ENCODE measurements around the gene TNFAIP6.

TNFAIP6 gene

DNA sequence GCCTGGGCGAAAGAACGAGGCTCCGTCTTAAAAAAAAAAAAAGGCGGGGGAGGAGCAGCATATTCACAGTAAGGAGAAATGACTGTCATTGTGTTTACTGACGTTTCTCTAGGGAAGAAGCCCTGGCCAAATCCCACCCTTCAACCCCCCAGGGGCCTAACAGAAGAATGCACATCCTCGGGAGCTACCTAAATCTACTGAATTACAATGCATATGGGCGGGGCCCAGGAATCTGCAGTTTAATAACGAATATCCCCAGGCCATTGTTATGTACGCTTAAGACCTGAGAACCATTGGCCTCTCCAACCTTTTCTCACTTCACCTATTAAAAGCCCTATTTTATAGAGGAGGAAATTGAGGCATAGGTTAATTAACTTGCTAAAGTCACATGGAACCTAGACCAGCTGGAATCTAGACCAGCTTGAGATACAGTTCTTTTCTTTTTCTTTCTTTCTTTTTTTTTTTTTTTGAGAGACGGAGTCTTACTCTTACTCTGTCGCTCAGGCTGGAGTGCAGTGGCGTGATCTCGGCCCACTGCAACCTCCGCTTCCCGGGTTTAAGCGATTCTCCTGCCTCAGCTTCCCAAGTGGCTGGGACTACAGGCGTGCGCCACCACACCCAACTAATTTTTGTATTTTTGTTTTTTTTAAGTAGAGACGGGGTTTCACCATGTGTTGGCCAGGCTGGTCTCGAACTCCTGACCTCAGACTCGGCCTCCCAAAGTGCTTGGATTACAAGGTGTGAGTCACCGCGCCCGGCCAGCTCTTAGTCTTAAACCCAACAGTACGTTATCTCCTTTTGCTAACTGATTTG, 51.6 kb downstream of the TNFAIP6 start:
- no peak for TF ChIP-seq CTCF (IDR thresholded peaks at IDR 0.05; ENCODE audit: insufficient read depth, low read length)
- no peak for TF ChIP-seq GABPA (IDR thresholded peaks at IDR 0.05; ENCODE audit: low read depth)
- TF ChIP-seq, protein P1, sequence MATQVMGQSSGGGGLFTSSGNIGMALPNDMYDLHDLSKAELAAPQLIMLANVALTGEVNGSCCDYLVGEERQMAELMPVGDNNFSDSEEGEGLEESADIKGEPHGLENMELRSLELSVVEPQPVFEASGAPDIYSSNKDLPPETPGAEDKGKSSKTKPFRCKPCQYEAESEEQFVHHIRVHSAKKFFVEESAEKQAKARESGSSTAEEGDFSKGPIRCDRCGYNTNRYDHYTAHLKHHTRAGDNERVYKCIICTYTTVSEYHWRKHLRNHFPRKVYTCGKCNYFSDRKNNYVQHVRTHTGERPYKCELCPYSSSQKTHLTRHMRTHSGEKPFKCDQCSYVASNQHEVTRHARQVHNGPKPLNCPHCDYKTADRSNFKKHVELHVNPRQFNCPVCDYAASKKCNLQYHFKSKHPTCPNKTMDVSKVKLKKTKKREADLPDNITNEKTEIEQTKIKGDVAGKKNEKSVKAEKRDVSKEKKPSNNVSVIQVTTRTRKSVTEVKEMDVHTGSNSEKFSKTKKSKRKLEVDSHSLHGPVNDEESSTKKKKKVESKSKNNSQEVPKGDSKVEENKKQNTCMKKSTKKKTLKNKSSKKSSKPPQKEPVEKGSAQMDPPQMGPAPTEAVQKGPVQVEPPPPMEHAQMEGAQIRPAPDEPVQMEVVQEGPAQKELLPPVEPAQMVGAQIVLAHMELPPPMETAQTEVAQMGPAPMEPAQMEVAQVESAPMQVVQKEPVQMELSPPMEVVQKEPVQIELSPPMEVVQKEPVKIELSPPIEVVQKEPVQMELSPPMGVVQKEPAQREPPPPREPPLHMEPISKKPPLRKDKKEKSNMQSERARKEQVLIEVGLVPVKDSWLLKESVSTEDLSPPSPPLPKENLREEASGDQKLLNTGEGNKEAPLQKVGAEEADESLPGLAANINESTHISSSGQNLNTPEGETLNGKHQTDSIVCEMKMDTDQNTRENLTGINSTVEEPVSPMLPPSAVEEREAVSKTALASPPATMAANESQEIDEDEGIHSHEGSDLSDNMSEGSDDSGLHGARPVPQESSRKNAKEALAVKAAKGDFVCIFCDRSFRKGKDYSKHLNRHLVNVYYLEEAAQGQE (IDR thresholded peaks at IDR 0.05; ENCODE audit: insufficient replicate concordance, low read depth) = no peak
- no peak for TF ChIP-seq SPI1 (IDR thresholded peaks at IDR 0.05; ENCODE audit: borderline replicate concordance, low read depth)
- no peak for TF ChIP-seq POLR2AphosphoS5 (IDR thresholded peaks at IDR 0.05; ENCODE audit: low read depth)
- H3K27me3 ChIP-seq (ENCODE audit: insufficient read depth, poor library complexity, severe bottlenecking) = no peaks in the 10 kb centered on the region
- peak overlapping the region; percentile 95 for H3K4me3 ChIP-seq (replicated peaks; ENCODE audit: insufficient read depth, low read length)
- peak overlapping the region; percentile 96 for H3K27ac ChIP-seq (replicated peaks)
- no peak for DNase-seq (ENCODE audit: low read depth in 1 of 2, low spot score in 1 of 2)

GRCh38 chr2:151409601-151410484, 52.5 kb downstream of the TNFAIP6 start, which contains the start of gene RIF1:
TSS of gene RIF1 (plus strand) at chr2:151409902. CDS start at chr2:151410424, 522 bp downstream.
- TF ChIP-seq SPI1 (IDR thresholded peaks at IDR 0.05; ENCODE audit: borderline replicate concordance, low read depth) = no peak
- TF ChIP-seq POLR2AphosphoS5 (IDR thresholded peaks at IDR 0.05; ENCODE audit: low read depth) = peak; percentile 74; the same call in 1 of the 2 replicates
- TF ChIP-seq, protein P1 (IDR thresholded peaks at IDR 0.05; ENCODE audit: insufficient replicate concordance, low read depth) = no peak
- TF ChIP-seq CTCF (IDR thresholded peaks at IDR 0.05; ENCODE audit: insufficient read depth, low read length) = peak; percentile 37
- H3K27me3 ChIP-seq (ENCODE audit: insufficient read depth, poor library complexity, severe bottlenecking) = no peaks in the 10 kb centered on the region

DNA sequence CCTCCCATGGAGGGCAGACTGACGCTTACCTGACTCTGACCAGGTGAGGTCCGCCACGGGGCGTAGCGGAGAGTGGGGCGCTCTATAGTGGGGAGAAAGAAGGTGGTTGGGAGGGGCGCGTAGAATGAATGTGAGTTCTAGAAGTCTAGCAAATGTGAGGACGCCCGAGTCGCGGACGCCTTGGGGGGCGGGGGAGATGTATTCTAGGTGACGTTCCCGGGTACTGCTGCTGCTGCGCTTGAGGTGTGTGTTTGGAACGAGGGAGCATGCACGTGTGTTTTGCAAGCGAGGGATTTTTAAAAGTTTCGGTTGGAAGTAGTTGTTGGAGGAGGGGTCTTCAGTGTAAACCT, 53.1 kb downstream of the TNFAIP6 start:
- TF ChIP-seq GABPA (IDR thresholded peaks at IDR 0.05; ENCODE audit: low read depth) = no peak
- TF ChIP-seq POLR2AphosphoS5 (IDR thresholded peaks at IDR 0.05; ENCODE audit: low read depth) = no peak
- no peak for TF ChIP-seq SPI1 (IDR thresholded peaks at IDR 0.05; ENCODE audit: borderline replicate concordance, low read depth)
- no peak for TF ChIP-seq CTCF (IDR thresholded peaks at IDR 0.05; ENCODE audit: insufficient read depth, low read length)
- peak overlapping the region; percentile 95 for H3K4me3 ChIP-seq (replicated peaks; ENCODE audit: insufficient read depth, low read length)
- DNase-seq (ENCODE audit: low read depth in 1 of 2, low spot score in 1 of 2) = peak in 1 of 2 experiments; percentile 25
- H3K27ac ChIP-seq (replicated peaks) = peak overlapping the region; percentile 96
- H3K27me3 ChIP-seq (ENCODE audit: insufficient read depth, poor library complexity, severe bottlenecking) = no peaks in the 10 kb centered on the region

More at GRCh38 chr2:151409601-151410484, 52.5 kb downstream of the TNFAIP6 start, which contains the start of gene RIF1:
- Histone ChIP-seq H3K27ac (replicated peaks) (peak within 1 kb of the TSS; percentile 96), H3K4me3 (replicated peaks; ENCODE audit: insufficient read depth, low read length) (peak within 1 kb of the TSS; percentile 95)
- DNase-seq (ENCODE audit: low read depth in 1 of 2, low spot score in 1 of 2) = peak; percentile 82 to 90
